HUES64 (cell line): ENCODE results near the gene WDR49.

ENCODE experiments used
- H3K27ac ChIP-seq: 2 replicates; pipeline ENCODE4 v1.7.0; 2013; ENCODE audit warnings: low read depth, low read length, inconsistent platforms
- H3K27me3 ChIP-seq: 2 replicates; pipeline ENCODE4 v1.6.1; 2013; ENCODE audit warnings: mild to moderate bottlenecking, low read length; ENCODE audit not compliant: insufficient read depth
- H3K36me3 ChIP-seq: 2 replicates; pipeline ENCODE4 v1.6.1; 2013; ENCODE audit warnings: mild to moderate bottlenecking, low read length; ENCODE audit not compliant: insufficient read depth
- H3K4me1 ChIP-seq: 2 replicates; pipeline ENCODE4 v1.6.1; 2013; ENCODE audit warnings: mild to moderate bottlenecking, low read length, moderate library complexity; ENCODE audit not compliant: insufficient read depth
- H3K4me3 ChIP-seq: 2 replicates; pipeline ENCODE4 v1.5.1; 2013; ENCODE audit warnings: mild to moderate bottlenecking, low read length, moderate library complexity
- H3K9ac ChIP-seq: 2 replicates; pipeline ENCODE4 v1.6.1; 2013; ENCODE audit warnings: mild to moderate bottlenecking, low read depth, low read length
- H3K9me3 ChIP-seq: 2 replicates; pipeline ENCODE4 v1.6.1; 2013; ENCODE audit warnings: low read depth, low read length; ENCODE audit not compliant: insufficient read depth
- WGBS: fragments of 150-250, 120-280 bp; methylation state at CpG from one replicate; pipeline ENCODE4 v1.1.7; 2013; ENCODE audit warnings: missing lambda C conversion rate; 5-methylcytosine and 5-hydroxymethylcytosine counted together

Gene WDR49

GRCh38 chr3:167559924-167560323 is 93.8 kb downstream of the WDR49 start:
- Histone ChIP-seq H3K4me1 (no peaks in the 10 kb centered on the region), H3K27me3 (no peaks in the 10 kb centered on the region), H3K36me3 (no peaks in the 10 kb centered on the region), H3K9me3 (no peaks in the 10 kb centered on the region), H3K4me3 (no peak overlapping the region), H3K9ac (no peak overlapping the region), H3K27ac (no peak overlapping the region)
- WGBS: 96% methylated on average over 4 of the region's 4 CpGs

- Histone ChIP-seq H3K4me1 (no peaks in the 10 kb centered on the region; the same call in 1 of the 2 replicates), H3K4me3 (no peak overlapping the region), H3K27me3 (no peaks in the 10 kb centered on the region), H3K9ac (no peak overlapping the region), H3K27ac (no peak overlapping the region), H3K9me3 (no peaks in the 10 kb centered on the region), H3K36me3 (no peaks in the 10 kb centered on the region)
- 94% methylated on average over 2 of the region's 3 CpGs for WGBS
These were observed 98.8 kb downstream of the WDR49 start for GRCh38 chr3:167554898-167555297.

GRCh38 chr3:167538081-167538480 is 115.7 kb downstream of the WDR49 start:
- Histone ChIP-seq H3K9ac (no peak overlapping the region), H3K27me3 (no peaks in the 10 kb centered on the region), H3K4me3 (no peak overlapping the region), H3K36me3 (no peaks in the 10 kb centered on the region), H3K4me1 (no peaks in the 10 kb centered on the region), H3K9me3 (no peaks in the 10 kb centered on the region), H3K27ac (no peak overlapping the region)
- whole genome bisulfite sequencing: 89% methylated on average over 1 of the region's 1 CpG

- H3K36me3 ChIP-seq: no peaks in the 10 kb centered on the region
- no peak overlapping the region for H3K9ac ChIP-seq
- no peak overlapping the region for H3K27ac ChIP-seq
- H3K4me1 ChIP-seq: no peaks in the 10 kb centered on the region
- H3K9me3 ChIP-seq: no peaks in the 10 kb centered on the region
- no peaks in the 10 kb centered on the region for H3K27me3 ChIP-seq
- no peak overlapping the region for H3K4me3 ChIP-seq
These were observed 132.8 kb downstream of the WDR49 start for GRCh38 chr3:167521006-167521355.

- no peaks in the 10 kb centered on the region for H3K4me1 ChIP-seq
- H3K36me3 ChIP-seq: no peaks in the 10 kb centered on the region
- H3K9me3 ChIP-seq: no peaks in the 10 kb centered on the region
- no peak overlapping the region for H3K4me3 ChIP-seq
- H3K27me3 ChIP-seq: no peaks in the 10 kb centered on the region
- no peak overlapping the region for H3K27ac ChIP-seq
- H3K9ac ChIP-seq: no peak overlapping the region
- no CpG with 5 or more reads among the region's 2 CpGs for WGBS
These were observed 133.3 kb downstream of the WDR49 start for GRCh38 chr3:167520266-167521005.

- Histone ChIP-seq H3K27me3 (no peaks in the 10 kb centered on the region), H3K9ac (no peak overlapping the region), H3K9me3 (no peaks in the 10 kb centered on the region), H3K4me1 (no peaks in the 10 kb centered on the region), H3K36me3 (no peaks in the 10 kb centered on the region), H3K4me3 (no peak overlapping the region), H3K27ac (no peak overlapping the region)
- 100% methylated on average over 1 of the region's 1 CpG for WGBS
These were observed 145.8 kb downstream of the WDR49 start for GRCh38 chr3:167507954-167508353.

- no peaks in the 10 kb centered on the region for H3K36me3 ChIP-seq
- H3K4me3 ChIP-seq: no peak overlapping the region
- H3K27ac ChIP-seq: no peak overlapping the region
- H3K4me1 ChIP-seq: 0 out of 2 replicates have a peak, but pooled peaks cover 3% of the 10 kb centered on the region
- 92% methylated on average over 2 of the region's 2 CpGs for WGBS
- H3K9me3 ChIP-seq: no peaks in the 10 kb centered on the region
- H3K27me3 ChIP-seq: no peaks in the 10 kb centered on the region
- no peak overlapping the region for H3K9ac ChIP-seq
These were observed 151.3 kb downstream of the WDR49 start for GRCh38 chr3:167502401-167502800.

GRCh38 chr3:167501941-167502340 is 151.8 kb downstream of the WDR49 start:
- Histone ChIP-seq H3K9me3 (no peaks in the 10 kb centered on the region), H3K27me3 (no peaks in the 10 kb centered on the region), H3K9ac (no peak overlapping the region), H3K27ac (no peak overlapping the region), H3K36me3 (no peaks in the 10 kb centered on the region), H3K4me3 (no peak overlapping the region), H3K4me1 (0 out of 2 replicates have a peak, but pooled peaks cover 3% of the 10 kb centered on the region)
- 97% methylated on average over 3 of the region's 3 CpGs for WGBS

- Histone ChIP-seq H3K27me3 (no peaks in the 10 kb centered on the region), H3K4me3 (no peak overlapping the region), H3K36me3 (no peaks in the 10 kb centered on the region), H3K9me3 (no peaks in the 10 kb centered on the region), H3K27ac (no peak overlapping the region), H3K9ac (no peak overlapping the region), H3K4me1 (0 out of 2 replicates have a peak, but pooled peaks cover 3% of the 10 kb centered on the region)
- 97% methylated on average over 7 of the region's 7 CpGs for WGBS
These were observed 155.8 kb downstream of the WDR49 start for GRCh38 chr3:167497903-167498302.

- no peak overlapping the region for H3K27ac ChIP-seq
- no peak overlapping the region for H3K9ac ChIP-seq
- H3K4me3 ChIP-seq: no peak overlapping the region
- H3K9me3 ChIP-seq: no peaks in the 10 kb centered on the region
- 81% methylated on average over 3 of the region's 3 CpGs for WGBS
- peaks cover 16% of the 10 kb centered on the region for H3K4me1 ChIP-seq
- H3K27me3 ChIP-seq: no peaks in the 10 kb centered on the region
- no peaks in the 10 kb centered on the region for H3K36me3 ChIP-seq
These were observed 160.5 kb downstream of the WDR49 start for GRCh38 chr3:167493244-167493643.

- Histone ChIP-seq H3K4me3 (no peak overlapping the region), H3K9ac (no peak overlapping the region), H3K9me3 (no peaks in the 10 kb centered on the region), H3K4me1 (peaks cover 16% of the 10 kb centered on the region), H3K27ac (no peak overlapping the region), H3K36me3 (no peaks in the 10 kb centered on the region), H3K27me3 (no peaks in the 10 kb centered on the region)
These were observed 162.1 kb downstream of the WDR49 start for GRCh38 chr3:167491621-167492020.

- Histone ChIP-seq H3K27me3 (no peaks in the 10 kb centered on the region), H3K36me3 (no peaks in the 10 kb centered on the region), H3K4me3 (no peak overlapping the region), H3K9me3 (no peaks in the 10 kb centered on the region), H3K9ac (no peak overlapping the region), H3K4me1 (peaks cover 16% of the 10 kb centered on the region), H3K27ac (no peak overlapping the region)
- WGBS: 93% methylated on average over 1 of the region's 1 CpG
These were observed 164.2 kb downstream of the WDR49 start for GRCh38 chr3:167489571-167489970.
